Ishikawa (cell line): ENCODE data around the gene ONECUT2.

Source experiments
- CEBPB ChIP-seq: IDR thresholded peaks from 2 replicates; pipeline ENCODE4 v1.6.1; 2012
- CREB1 ChIP-seq: IDR thresholded peaks from 2 replicates; pipeline ENCODE4 v1.6.1; 2012; ENCODE audit warnings: low read depth
- EGR1 ChIP-seq: IDR thresholded peaks from 2 replicates; pipeline ENCODE4 v1.6.1; 2012
- EP300 ChIP-seq: IDR thresholded peaks from 2 replicates; pipeline ENCODE4 v1.6.1; 2012; ENCODE audit warnings: borderline replicate concordance
- FOXM1 ChIP-seq: IDR thresholded peaks from 2 replicates; pipeline ENCODE4 v1.6.1; 2012; ENCODE audit warnings: low read depth, borderline replicate concordance
- NFIC ChIP-seq: IDR thresholded peaks from 2 replicates; pipeline ENCODE4 v1.6.1; 2012
- RAD21 ChIP-seq: IDR thresholded peaks from 2 replicates; pipeline ENCODE4 v1.6.1; 2012; ENCODE audit warnings: low read depth
- REST ChIP-seq: IDR thresholded peaks from 2 replicates; pipeline ENCODE4 v1.6.1; 2012; ENCODE audit warnings: low read depth, mild to moderate bottlenecking
- TAF1 ChIP-seq: IDR thresholded peaks from 2 replicates; pipeline ENCODE4 v1.6.1; 2012; ENCODE audit warnings: low read depth, mild to moderate bottlenecking
- TCF12 ChIP-seq: IDR thresholded peaks from 2 replicates; pipeline ENCODE4 v1.6.1; 2012; ENCODE audit warnings: low read depth
- TEAD4 ChIP-seq: IDR thresholded peaks from 2 replicates; pipeline ENCODE4 v1.6.1; 2012
- YY1 ChIP-seq: IDR thresholded peaks from 2 replicates; pipeline ENCODE4 v1.6.1; 2012; ENCODE audit warnings: low read depth
- ZBTB7A ChIP-seq: IDR thresholded peaks from 2 replicates; pipeline ENCODE4 v1.6.1; 2012; ENCODE audit warnings: low read depth
- TF ChIP-seq, protein P1 (sequence below): IDR thresholded peaks from 2 replicates; pipeline ENCODE4 v1.6.1; 2012
- TF ChIP-seq, protein P2 (sequence below): IDR thresholded peaks from 2 replicates; pipeline ENCODE4 v1.6.1; 2012

ONECUT2 gene

GRCh38 chr18:57429167-57430078, 5.8 kb upstream of the ONECUT2 start:
- no peak for TF ChIP-seq CREB1
- TF ChIP-seq YY1 = no peak
- TF ChIP-seq REST = no peak
- TF ChIP-seq CEBPB = no peak
- TF ChIP-seq FOXM1 = no peak
- TF ChIP-seq RAD21 = no peak
- no peak for TF ChIP-seq TCF12
- no peak for TF ChIP-seq TEAD4
- no peak for TF ChIP-seq NFIC
- TF ChIP-seq, protein P1, sequence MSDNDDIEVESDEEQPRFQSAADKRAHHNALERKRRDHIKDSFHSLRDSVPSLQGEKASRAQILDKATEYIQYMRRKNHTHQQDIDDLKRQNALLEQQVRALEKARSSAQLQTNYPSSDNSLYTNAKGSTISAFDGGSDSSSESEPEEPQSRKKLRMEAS = no peak
- TF ChIP-seq EGR1 = no peak
- TF ChIP-seq, protein P2, sequence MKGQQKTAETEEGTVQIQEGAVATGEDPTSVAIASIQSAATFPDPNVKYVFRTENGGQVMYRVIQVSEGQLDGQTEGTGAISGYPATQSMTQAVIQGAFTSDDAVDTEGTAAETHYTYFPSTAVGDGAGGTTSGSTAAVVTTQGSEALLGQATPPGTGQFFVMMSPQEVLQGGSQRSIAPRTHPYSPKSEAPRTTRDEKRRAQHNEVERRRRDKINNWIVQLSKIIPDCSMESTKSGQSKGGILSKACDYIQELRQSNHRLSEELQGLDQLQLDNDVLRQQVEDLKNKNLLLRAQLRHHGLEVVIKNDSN = no peak
- TF ChIP-seq ZBTB7A = no peak
- no peak for TF ChIP-seq EP300
- TF ChIP-seq TAF1 = no peak

DNA sequence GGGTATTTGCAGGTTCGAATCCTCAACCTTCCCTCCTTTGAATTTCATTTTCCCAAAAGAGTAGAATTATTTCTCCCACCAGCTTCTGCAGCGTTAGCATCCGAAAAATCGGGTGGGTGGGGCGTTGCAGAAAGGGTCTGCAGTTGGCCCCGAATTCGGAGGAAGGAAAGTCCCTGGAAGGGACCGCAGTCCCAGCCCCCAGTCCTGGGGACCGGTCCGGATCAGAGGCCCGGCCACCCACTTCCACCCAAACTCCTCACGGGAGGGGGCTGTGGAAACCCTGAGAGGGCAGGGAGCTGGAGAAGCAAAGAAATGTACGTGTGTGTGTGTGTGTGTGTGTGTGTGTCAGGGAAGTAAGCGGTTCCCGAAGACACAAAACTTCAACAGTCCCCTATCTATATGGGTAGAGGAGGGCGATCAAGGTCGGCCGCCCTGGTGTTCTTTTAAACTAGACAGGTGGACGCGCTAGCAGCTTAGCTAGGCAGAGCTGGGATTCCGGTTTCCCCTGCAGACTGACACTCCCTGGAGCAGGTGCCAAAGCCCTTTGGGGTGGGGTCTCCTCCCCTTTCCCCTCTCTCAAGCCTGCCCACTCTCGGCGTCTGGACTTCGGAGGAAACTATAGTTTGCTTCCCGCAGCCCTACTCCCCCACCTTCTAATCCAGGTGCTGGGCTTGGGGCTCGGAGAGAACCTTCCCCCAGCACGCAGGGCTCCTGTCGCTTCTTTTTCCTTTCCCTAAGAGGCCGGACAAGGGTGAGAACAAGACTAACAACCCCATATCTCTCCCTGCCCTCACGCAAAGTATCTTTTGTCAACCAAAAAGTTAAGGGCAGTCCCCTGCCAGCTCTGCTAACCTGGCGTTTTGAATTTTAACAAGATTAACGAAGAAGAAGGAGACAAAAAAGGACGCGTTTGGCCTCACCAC, 4.8 kb upstream of the ONECUT2 start:
- TF ChIP-seq, protein P1 = no peak
- TF ChIP-seq RAD21 (no peak), ZBTB7A (no peak), NFIC (no peak), REST (no peak), YY1 (no peak), TAF1 (no peak), EP300 (no peak), TEAD4 (no peak), CREB1 (no peak), CEBPB (no peak), FOXM1 (no peak)

GRCh38 chr18:57431002-57431382, 4.2 kb upstream of the ONECUT2 start:
- TF ChIP-seq, protein P1 = no peak
- TF ChIP-seq EGR1 = no peak
- no peak for TF ChIP-seq TEAD4
- TF ChIP-seq YY1 = no peak
- no peak for TF ChIP-seq CEBPB
- TF ChIP-seq RAD21 = no peak
- TF ChIP-seq, protein P2 = no peak
- no peak for TF ChIP-seq EP300
- no peak for TF ChIP-seq ZBTB7A
- TF ChIP-seq TCF12 = no peak
- TF ChIP-seq FOXM1 = no peak
- no peak for TF ChIP-seq CREB1
- TF ChIP-seq TAF1 = no peak

GRCh38 chr18:57431467-57432080, 3.6 kb upstream of the ONECUT2 start:
- TF ChIP-seq REST (no peak), TCF12 (no peak), CEBPB (no peak), EGR1 (no peak), YY1 (no peak), RAD21 (no peak), NFIC (no peak), FOXM1 (no peak), TEAD4 (no peak), EP300 (no peak), TAF1 (no peak), CREB1 (no peak), ZBTB7A (no peak)
- TF ChIP-seq, protein P1 = no peak
- TF ChIP-seq, protein P2 = no peak
